Body of pancreas (tissue), 4 donors: ENCODE results near the gene OSTC.

ENCODE experiments used
- POLR2A ChIP-seq, 3 donors: fragments of 450-650 bp; IDR thresholded peaks; one replicate each; pipeline ENCODE4 v1.6.1; 2016; ENCODE audit warnings: antibody characterized with exemption in 3 of 3, mild to moderate bottlenecking in 2 of 3
- TF ChIP-seq, protein P1 (sequence below), 7 experiments: fragments of 450-650 bp in 4 of 7; fragments of 200-600 bp in 3 of 7; sonication (generic) in 3 of 7; IDR thresholded peaks; one replicate each; pipeline ENCODE4 v1.5.1; 2016 to 2019; ENCODE audit warnings: antibody characterized with exemption in 7 of 7

DNA sequence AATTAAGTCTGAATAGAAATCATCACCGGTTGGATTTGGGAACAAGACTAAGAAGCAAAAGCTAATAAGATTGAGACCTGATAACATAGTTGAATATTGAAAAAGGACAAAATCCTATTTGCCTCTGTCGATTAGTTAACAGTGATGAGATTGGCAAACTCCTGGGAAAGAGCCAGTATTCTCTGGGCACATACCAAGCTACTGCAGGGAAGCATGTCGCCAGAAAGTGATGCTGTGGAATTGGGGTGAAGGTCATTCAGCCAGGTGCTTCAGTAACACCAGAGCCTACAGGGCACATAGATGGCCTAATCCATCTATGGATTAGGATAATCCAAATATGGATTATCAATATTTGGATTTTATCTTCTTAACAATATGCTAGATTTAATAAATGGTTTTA is 44.0 kb downstream of the OSTC start:
- TF ChIP-seq, protein P1, sequence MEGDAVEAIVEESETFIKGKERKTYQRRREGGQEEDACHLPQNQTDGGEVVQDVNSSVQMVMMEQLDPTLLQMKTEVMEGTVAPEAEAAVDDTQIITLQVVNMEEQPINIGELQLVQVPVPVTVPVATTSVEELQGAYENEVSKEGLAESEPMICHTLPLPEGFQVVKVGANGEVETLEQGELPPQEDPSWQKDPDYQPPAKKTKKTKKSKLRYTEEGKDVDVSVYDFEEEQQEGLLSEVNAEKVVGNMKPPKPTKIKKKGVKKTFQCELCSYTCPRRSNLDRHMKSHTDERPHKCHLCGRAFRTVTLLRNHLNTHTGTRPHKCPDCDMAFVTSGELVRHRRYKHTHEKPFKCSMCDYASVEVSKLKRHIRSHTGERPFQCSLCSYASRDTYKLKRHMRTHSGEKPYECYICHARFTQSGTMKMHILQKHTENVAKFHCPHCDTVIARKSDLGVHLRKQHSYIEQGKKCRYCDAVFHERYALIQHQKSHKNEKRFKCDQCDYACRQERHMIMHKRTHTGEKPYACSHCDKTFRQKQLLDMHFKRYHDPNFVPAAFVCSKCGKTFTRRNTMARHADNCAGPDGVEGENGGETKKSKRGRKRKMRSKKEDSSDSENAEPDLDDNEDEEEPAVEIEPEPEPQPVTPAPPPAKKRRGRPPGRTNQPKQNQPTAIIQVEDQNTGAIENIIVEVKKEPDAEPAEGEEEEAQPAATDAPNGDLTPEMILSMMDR (IDR thresholded peaks at IDR 0.05): no peak
- no peak for TF ChIP-seq POLR2A (IDR thresholded peaks at IDR 0.05)
